G401 (cell line): ENCODE measurements around the gene FAM83F. TPM values are rescaled to one million over a fixed set of nuclear protein-coding genes. Genes with fewer than 3 reads are reported as not detected.
"Not testable (repeated sequence)": the region's sequence is repeated elsewhere in the genome, so short reads cannot be mapped to it uniquely, and the experiment has no call there.

ENCODE experiments used
- DNase-seq: peaks from one replicate; pipeline ENCODE4 v3.0.0-alpha.2; 2015; ENCODE audit warnings: low spot score
- in situ Hi-C: cut with HindIII; loops from 2 replicates; pipeline ENCODE4 v1.10.0; 2016; ENCODE audit warnings: low sequenced_read_pairs, mixed read lengths
- total RNA-seq: library from RNA; depleted of rRNA; stranded (reverse); fragments of >200 nt; shearing (Covaris generic); gene quantifications from 2 replicates; pipeline ENCODE4 v1.2.3, GENCODE V29; 2014

Gene FAM83F
- total RNA-seq, 1 experiment from 2014 or later = 0.27 TPM

DNA sequence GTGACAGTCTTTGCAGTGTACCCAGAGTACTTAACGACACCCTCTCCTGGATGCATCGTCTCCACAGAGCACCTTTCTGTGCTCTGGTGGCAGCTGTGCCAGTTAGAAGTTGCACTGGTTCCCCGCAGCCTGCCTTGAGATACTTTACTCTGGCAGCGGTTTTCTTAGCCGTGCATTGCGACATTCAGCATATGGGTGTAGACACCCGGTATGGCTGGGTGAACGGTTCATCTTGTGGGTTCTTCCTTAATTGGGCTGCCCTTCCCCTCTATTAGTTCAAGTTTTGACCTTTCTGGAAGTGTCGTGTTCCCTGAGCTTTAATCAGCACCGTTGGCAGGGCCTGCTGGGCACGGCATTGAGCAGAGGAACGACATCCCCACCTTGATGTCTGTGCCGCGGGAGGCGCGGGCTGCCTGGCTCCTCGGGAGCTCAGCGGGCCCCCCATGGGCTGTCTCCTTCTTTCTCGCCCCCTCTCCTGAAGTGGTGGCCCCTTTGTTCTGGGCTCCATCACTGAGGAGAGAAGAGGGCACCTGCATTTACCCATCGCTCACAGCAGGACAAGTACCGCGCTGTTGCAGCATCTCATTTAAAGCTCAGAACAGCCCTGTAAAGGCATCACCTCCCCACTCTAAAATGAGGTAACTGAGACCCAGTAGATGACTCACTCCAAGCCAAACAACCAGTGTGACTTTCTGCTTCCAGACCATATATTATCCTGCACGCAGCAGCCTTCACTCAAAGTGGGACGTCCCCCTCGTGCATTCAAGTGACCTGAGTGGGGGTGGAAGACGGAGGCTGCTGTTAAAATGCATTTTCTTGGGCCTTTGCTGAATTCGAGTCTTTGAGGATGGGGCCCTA lies 13.3 kb downstream of the FAM83F start:
- no peak for DNase-seq
- in situ Hi-C loops = loop anchor here (10.0 kb wide), 1 partner anchor 83 kb away; no protein-coding TSS in a partner anchor

DNA sequence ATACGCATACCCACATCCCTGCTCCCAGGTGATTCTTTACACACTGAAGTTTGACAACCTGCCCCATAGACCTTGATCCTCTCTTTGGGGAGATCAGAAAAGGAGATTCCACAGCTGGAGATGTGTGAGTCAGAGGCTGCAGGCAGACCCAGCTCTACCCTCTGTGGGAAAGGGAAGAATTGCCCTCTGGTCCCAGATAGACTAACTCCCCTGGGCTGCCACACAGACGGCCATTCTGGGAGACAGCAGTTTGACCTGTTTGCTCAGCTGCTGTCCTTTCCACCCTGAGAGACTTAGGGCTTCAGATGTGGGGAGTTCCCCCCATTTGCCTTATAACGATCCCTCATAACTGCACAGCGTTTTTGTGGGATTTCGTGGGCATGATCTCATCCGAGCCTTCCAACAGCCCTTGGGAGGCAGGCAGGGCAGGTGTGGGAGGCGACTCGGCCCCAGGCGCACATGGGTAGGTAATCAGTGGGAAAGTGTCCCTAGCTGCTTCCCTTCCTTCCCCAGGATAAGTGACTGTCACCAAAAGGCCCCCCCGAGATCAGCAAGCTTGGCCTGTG lies 14.1 kb downstream of the FAM83F start:
- DNase-seq = no peak
- in situ Hi-C loops = loop anchor here (10.0 kb wide), 1 partner anchor 84 kb away; no protein-coding TSS in a partner anchor

DNA sequence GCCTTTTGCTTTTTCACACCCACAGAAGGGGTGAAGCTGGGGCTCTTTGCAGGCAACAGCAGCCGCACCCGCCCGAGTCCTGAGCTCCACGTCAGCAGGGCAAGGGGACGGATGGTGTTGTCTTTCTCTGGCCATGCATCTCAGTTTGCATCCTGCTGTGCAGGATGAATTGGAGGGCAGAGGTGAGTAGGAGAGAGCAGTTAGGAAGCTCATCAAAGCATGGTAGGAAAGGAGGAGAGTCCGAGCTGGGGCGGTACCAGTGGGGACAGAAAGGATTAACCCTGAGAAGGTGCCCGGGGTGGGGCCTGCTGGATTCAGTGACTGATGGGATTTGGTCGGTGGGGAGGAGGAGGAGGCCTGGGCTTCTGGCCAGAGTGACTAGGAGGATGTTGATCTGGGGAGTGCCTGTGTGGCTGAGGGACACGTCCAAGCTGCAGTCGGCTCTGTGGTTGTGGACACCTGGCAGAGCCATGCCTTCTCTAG lies 14.6 kb downstream of the FAM83F start:
- in situ Hi-C loops = loop anchor here (10.0 kb wide), 1 partner anchor 85 kb away; no protein-coding TSS in a partner anchor
- no peak for DNase-seq

DNA sequence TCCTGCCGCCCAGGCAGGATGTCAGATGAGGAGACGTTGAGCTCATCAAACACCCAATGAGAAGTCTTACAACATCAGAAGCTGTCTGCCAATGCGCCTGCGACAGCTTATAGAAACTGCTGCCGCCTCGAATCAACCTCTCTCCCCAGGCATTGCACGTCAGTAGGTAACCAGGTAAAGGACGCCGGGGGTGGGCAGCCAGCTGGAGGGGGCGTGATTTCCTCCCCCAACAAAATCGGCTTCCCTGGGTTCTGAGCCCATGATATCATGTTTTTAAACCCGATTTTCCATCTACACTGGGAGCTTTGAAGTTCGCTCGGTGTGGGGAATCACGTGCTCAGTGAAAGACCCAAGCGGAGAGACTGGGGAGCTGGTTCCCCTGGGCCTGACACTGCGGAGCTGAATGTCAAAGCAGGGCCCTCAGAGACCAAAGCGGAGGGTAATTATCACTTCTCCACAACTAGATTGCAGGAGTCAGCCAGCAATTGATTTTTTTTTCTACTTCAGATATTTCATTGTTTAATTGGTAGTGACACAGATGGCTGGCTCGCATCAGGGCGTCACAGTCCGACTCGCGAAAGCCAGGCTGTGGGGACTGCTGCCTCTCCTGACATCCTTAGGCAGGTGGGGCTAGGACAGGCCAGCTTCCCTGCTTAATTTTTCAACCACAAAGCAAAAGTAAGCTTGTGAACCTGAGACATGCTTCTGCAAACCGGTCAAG lies 15.4 kb downstream of the FAM83F start:
- in situ Hi-C loops = loop anchor here (10.0 kb wide), 1 partner anchor 85 kb away; no protein-coding TSS in a partner anchor
- DNase-seq = no peak

DNA sequence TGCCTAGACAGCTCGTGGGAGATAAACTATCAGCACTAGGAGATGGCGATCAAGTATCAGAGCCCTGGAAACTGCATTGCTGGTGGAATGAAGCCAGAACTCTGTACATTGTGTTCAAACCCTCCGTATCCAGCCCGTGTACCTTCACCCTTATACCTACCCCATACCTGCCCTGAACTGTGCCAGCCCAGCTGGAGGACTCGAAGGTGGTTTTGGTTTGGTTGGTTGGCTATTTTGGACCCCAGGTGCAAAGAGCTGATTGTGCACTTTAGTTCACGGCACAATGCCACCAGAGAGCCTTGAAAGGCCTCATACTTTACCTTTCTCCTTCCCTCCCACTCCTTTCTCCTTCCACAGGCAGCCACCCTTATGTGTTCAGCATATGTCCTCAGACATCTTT lies 16.0 kb downstream of the FAM83F start:
- no peak for DNase-seq
- in situ Hi-C loops = no loop called here

DNA sequence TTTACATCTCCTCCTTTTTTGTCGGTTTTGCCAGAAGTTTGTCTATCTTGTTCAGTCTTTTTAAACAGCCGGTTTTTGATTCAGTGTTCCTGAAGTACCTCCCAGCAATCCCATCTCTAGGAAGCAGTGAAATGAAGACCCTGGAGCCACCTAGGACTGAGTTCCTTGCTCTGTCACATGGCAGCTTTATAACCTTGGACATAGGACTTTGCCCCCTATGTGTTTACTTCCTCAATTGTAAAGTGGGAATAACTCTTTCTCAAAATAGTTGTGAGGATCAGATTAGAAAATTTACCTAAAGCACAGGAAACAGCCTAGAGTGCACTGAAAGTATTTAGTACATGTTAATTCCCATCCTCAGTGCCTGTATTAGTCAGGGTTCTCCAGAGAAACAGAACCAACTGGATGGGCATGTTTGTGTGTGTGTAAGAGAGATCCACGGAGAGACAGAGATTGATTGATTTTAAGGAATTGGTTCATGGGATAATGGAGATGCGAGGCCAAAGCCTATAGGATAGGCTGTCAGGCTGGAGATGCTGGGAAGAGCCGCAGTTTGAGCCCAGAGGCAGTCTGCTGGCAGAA lies 20.0 kb downstream of the FAM83F start:
- no peak for DNase-seq
- in situ Hi-C loops = no loop called here

DNA sequence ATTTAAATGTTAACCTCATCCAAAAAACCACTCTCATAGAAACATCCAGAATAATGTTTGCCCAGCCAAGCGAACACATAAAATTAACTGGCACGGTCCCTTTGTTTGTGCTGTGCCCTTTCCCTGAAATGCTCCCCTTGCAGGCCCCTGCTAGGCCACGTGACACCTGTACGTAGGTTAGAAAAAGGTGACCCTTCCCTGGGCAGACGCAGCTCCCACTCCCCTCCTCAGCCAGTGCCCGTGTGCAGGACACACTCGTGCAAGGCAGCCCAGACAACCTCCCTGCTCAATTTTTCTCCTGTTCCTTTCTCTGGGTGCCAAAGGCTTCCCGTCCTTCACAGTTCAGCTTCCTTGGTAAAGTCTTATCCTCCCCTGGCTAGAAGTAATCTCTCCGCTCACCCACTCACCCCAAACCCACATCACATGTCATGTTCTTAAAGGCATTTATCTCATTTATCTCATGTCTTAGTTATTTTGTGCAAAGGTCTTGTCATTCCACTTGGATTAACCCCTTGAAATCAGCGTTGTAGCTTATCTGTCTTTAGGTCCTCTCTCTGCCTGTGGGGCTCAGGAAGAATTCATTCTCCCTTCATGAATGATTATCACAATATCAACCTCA lies 20.7 kb downstream of the FAM83F start:
- DNase-seq = no peak
- in situ Hi-C loops = no loop called here

DNA sequence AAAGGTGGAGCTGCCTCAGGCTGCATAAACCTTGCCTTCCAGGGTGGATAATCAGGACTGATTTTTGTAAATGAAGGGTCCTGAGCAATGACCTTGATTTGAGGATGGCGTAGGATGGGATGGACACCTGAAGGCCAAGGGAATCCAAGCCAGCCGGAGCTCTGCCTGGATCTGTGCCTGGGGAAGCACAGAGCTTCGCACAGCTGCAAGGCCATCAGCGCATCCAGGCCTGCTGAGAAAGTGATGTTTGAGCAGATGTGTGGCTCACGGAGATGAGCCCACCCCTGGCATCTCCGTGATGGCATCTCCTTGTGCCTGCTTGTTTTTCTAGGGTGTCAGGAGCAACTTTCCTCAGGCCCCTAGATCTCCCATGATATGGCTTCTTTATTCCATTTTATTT lies 23.3 kb downstream of the FAM83F start:
- DNase-seq = no peak
- in situ Hi-C loops = no loop called here

DNA sequence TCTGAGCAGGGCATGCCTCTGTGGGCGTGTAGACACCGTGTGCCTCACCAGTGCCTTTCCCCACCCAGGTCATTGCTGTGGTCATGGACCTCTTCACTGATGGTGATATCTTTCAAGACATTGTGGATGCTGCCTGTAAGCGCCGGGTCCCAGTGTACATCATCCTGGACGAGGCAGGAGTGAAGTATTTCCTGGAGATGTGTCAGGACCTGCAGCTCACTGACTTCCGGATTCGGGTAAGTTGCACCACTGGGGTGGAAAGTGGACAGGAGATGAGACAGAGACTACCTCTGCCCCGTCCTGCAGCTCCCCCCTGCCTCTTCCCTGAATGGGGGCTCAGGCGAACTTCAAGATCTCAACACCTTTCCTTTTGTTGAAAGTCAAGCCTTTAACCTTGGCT lies 24.3 kb downstream of the FAM83F start:
- DNase-seq = no peak
- in situ Hi-C loops = no loop called here

DNA sequence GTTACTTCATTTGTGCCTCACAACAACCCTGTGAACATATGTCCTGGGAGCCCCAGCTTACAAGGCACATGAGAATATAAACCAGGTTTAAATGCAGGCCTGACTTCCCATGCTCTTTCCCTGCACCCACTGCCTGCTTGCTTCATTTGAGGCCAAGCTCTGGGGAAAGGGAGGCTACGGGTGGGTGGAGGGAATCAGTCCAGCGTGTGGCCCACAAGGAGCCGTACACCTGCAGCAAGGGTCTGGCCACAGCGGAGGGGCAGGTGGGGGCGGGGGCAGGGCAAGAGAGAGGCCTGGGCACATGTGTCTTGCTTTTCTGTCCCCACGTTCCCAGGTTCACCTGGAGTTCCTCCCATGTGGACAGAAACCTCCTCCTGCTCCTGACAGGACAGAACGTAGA lies 26.2 kb downstream of the FAM83F start:
- in situ Hi-C loops = no loop called here

DNA sequence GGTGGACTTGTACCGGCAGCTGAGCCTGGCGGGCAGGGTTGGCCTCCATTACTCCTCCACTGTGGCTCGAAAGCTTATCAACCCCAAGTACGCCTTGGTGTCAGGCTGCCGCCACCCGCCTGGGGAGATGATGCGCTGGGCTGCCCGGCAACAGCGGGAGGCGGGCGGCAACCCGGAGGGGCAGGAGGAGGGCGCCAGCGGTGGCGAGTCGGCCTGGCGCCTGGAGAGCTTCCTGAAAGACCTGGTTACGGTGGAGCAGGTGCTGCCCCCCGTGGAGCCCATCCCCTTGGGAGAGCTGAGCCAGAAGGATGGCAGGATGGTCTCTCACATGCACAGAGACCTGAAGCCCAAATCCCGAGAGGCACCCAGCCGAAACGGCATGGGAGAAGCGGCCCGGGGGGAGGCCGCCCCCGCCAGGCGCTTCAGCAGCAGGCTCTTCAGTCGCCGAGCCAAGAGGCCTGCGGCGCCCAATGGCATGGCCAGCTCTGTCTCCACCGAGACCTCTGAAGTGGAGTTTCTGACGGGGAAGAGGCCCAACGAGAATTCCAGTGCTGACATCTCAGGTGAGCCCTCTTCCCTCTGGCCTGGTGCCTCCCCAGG lies 26.7 kb downstream of the FAM83F start:
- in situ Hi-C loops = no loop called here
- DNase-seq = no peak

More for the DNA sequence above, 26.2 kb downstream of the FAM83F start:
- no peak for DNase-seq

DNA sequence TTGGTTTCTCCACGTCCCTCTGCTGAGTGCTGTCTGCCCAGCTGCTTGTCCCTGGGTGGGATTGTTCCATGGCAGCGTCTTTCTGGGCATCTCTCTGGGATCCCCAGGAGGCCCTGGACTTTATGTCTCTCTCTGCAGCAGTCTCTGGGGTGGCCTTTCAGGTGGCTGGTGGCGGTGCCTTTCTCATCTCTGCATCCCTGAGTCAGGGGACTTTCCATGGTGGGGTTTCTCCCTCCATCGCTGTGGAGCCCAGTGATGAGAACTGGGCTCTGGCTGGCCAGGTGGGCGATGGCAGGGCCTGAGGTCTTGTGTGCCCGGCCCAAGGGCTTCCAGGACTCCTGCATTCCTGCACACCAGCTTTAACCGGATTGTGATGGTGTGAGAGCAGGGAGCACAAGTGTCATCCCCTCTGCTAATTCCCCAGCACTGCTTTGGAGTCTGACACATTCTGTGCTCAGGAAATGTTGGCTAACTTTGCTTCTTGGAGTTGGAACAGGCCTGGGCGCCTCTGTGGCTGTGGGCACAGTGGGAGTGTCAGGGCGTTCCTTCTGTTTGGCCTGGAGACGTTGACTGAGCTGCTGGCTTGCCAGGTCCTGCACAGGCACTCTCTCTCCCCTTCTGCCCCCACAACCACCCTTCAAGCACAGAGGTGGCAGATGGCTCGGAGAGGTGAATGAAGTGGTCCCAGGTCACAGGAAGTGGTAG lies 27.9 kb downstream of the FAM83F start:
- DNase-seq = no peak
- in situ Hi-C loops = no loop called here

DNA sequence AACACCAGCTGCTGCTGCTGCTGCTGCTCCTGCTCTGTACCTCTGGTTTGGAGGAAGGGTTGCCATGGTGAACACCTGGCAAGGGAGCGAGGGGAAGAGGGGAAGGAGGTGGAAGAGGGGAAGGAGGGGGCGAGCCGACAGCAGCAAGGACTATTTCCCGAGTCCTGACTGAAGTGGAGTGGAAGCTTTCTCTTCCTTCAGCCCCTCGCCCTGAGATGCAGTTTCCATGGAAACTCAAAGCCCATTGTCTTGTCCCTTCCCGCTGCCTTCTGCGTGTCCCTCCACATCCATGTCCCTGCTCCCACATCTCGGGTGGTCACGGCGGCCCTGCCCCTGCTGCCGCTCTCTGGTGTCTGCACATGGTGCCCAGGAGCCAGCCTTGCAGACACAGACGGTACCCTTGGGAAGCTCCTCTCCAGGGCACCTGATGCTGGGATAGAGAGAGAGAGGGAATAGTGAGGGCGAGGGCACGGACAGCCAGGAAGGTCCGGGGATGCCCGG lies 28.6 kb downstream of the FAM83F start:
- in situ Hi-C loops = no loop called here
- DNase-seq = no peak

DNA sequence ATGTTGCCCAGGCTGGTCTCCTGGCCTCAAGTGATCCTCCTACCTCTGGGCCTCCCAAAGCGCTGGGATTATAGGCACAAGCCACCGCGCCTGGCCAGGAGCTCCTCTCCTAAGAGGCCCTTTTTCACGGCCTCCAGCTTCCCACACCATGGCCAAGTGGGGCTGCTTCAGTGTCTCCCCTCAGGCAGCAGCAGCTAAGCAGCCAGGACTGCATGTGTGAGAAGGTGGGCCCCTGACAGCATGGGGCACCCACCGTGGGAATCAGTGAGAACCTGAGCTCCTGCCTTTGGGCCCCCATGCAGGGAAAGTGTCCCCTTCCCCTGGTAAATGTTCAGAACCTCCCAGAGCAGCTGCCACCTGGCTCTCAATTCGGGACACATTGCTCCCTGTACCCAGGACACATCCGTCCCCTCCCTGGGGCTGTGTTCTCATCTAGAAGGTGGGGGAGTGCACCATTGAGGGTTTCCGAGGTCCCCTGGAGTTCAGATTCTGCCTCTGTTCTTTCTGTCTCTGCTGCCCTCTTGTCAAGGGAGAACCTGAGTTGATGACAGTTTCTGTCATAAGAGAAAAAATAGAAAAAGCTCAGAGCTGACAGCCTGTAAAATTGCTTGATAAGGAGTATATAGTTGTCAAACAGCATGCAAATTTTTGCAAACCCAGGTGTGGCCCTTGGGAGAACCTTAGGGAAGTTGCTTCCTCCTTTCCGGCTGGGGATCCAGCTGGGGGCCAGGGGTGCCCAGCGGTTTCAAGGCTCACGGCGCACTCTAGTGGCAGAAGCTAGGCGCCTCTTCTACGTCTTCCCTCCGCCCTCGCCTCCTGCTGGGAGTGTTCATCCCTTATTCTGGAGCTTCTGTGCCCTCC lies 29.7 kb downstream of the FAM83F start:
- DNase-seq = peak; percentile 36
- in situ Hi-C loops = no loop called here

DNA sequence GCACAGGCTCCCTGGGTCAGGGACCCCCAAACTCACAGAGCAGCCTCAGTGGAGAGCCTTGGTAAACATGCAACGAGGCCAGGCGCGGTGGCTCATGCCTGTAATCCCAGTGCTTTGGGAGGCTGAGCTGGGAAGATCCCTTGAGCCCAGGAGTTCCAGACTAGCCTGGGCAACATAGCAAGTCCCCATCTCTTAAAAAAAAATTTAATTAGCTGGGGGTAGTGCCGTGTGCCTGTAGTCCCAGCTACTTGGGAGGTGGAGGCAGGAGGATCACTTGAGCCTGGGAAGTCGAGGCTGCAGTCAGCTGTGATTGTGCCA lies 30.3 kb downstream of the FAM83F start:
- DNase-seq, in situ Hi-C loops: not testable (repeated sequence)

DNA sequence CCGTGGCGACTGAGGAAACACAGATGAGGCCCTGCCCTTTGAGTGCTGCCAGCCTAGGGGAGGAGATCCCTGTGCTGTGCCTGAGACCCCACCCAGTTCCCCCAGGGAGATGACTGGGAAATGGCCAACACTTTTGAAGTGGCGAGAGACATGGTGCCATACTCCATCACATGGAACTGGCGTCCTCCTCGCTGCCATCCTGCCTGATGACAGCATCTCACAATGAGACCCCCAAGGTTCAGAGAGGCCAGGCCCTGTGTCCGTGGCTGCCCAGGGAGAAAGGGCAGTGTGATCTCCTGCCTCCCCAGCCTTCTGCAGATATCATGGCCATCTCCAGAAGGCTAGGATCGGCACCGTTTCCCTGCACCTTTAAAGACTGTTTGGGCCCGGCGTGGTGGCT lies 31.1 kb downstream of the FAM83F start:
- no peak for DNase-seq
- in situ Hi-C loops = no loop called here

DNA sequence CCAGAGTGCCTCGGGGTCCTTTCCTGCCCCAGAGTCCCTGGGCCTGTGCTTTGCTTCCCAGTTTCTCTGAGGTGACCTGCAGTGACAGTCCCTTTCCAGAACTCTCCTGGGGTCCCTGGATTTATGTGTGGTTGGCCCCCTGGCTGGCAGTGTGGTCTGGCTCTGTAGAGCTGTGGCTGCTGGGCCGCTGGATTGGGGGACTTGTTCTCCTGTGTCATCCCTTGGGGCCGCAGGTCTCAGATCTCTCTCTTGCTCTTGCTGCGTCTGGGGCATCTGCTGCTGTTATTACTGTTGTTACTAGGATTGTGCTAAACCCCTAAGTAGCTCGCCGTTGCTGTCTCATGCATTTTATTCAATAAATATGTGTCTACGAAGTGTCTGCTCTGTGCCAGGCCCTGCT lies 31.9 kb downstream of the FAM83F start:
- in situ Hi-C loops = no loop called here
- no peak for DNase-seq
